CD4-positive, alpha-beta T cell (primary cell): ENCODE measurements around the gene ISCU. TPM values are rescaled to one million over a fixed set of nuclear protein-coding genes. Genes with fewer than 3 reads are reported as not detected.

Source experiments
- ATAC-seq: fragments of 200-7000 bp; cut with Tn5 transposase; one replicate; pipeline ENCODE4 v1.10.0; 2022; ENCODE audit warnings: mild to moderate bottlenecking; ENCODE audit not compliant: poor library complexity
- CTCF ChIA-PET: fragments of 350-600 bp; sonication (Branson Sonifier 250); formaldehyde crosslinking; loops from one replicate; lab custom pipeline; 2021; ENCODE audit warnings: antibody characterized with exemption, inconsistent platforms; lab: Charles Lee
- POLR2A ChIA-PET: fragments of 350-600 bp; sonication (Branson Sonifier 250); formaldehyde crosslinking; loops from one replicate; lab custom pipeline; 2021; ENCODE audit warnings: antibody characterized with exemption, inconsistent platforms; lab: Charles Lee
- DNase-seq, 14 experiments: peaks; one replicate each; pipeline ENCODE4 v3.0.0-alpha.2; 2013 to 2020; ENCODE audit warnings: mixed read lengths in 2 of 14
- H3K27ac ChIP-seq, 2 donors: one replicate each; pipeline versions ENCODE4 v1.5.1 to v1.7.0; 2013; ENCODE audit warnings: low read length in 2 of 2, low read depth in 1 of 2, mild to moderate bottlenecking in 1 of 2
- H3K27me3 ChIP-seq, 2 experiments: 1 replicate in 1 of 2; 2 replicates in 1 of 2; pipeline versions ENCODE4 v1.6.1 to v1.7.0; 2013; ENCODE audit warnings: low read length in 2 of 2, control low read depth in 1 of 2, mild to moderate bottlenecking in 1 of 2, moderate library complexity in 1 of 2; ENCODE audit not compliant: insufficient read depth in 2 of 2, control insufficient read depth in 1 of 2
- H3K36me3 ChIP-seq: one replicate; pipeline ENCODE4 v1.6.1; 2013; ENCODE audit warnings: low read length, control low read depth; ENCODE audit not compliant: insufficient read depth
- H3K4me1 ChIP-seq: one replicate; pipeline ENCODE4 v1.6.1; 2013; ENCODE audit warnings: low read length, control low read depth; ENCODE audit not compliant: insufficient read depth
- H3K4me3 ChIP-seq: one replicate; pipeline ENCODE4 v1.5.1; 2013; ENCODE audit warnings: mild to moderate bottlenecking, low read length, moderate library complexity
- H3K9me3 ChIP-seq, 2 experiments: 1 replicate in 1 of 2; 2 replicates in 1 of 2; pipeline versions ENCODE4 v1.6.1 to v1.7.0; 2013; ENCODE audit warnings: low read length in 2 of 2, mild to moderate bottlenecking in 2 of 2, control low read depth in 1 of 2, moderate library complexity in 1 of 2; ENCODE audit not compliant: control insufficient read depth in 1 of 2, insufficient read depth in 1 of 2
- H3K27ac Mint-ChIP-seq: one replicate; pipeline ENCODE4 v1.8.0; 2020; ENCODE audit warnings: mixed read lengths
- H3K27me3 Mint-ChIP-seq: one replicate; pipeline ENCODE4 v1.8.0; 2021; ENCODE audit warnings: mixed read lengths
- H3K36me3 Mint-ChIP-seq: one replicate; pipeline ENCODE4 v1.8.0; 2021; ENCODE audit warnings: low read depth, mixed read lengths
- H3K4me1 Mint-ChIP-seq: one replicate; pipeline ENCODE4 v1.8.0; 2021; ENCODE audit warnings: low read depth, mixed read lengths
- H3K4me3 Mint-ChIP-seq: one replicate; pipeline ENCODE4 v1.8.0; 2020; ENCODE audit warnings: mild to moderate bottlenecking, mixed read lengths
- H3K9me3 Mint-ChIP-seq: one replicate; pipeline ENCODE4 v1.8.0; 2020; ENCODE audit warnings: mixed read lengths
- CTCF ChIP-seq: fragments of 200-600 bp; IDR thresholded peaks from one replicate; pipeline ENCODE4 v1.8.0; 2022; ENCODE audit warnings: antibody characterized with exemption, mild to moderate bottlenecking
- intact Hi-C, 2 experiments: fragments of 100-400 bp; cut with DNase I in 1 of 2; cut with micrococcal nuclease in 1 of 2; formaldehyde crosslinking; loops; one replicate each; pipeline versions ENCODE4 v1.15.1 to v1.9.0; 2023 to 2025; cut with DNase I, micrococcal nuclease
- total RNA-seq, 174 experiments: library from RNA in 2 of 174; stranded (reverse) in 2 of 174; gene quantifications; one replicate each; pipeline ENCODE4 v1.2.3 and lab custom pipeline; 2021 to 2026

ISCU gene
- total RNA-seq, 2 experiments from 2014 or later, result 269 to 270 TPM

GRCh38 chr12:108517288-108518100 is 44.9 kb upstream of the ISCU start:
- H3K36me3 Mint-ChIP-seq, result peaks cover 59% of the 10 kb centered on the region
- no peak for TF ChIP-seq CTCF
- no peak for ATAC-seq
- Histone ChIP-seq H3K27me3 (no peaks in the 10 kb centered on the region), H3K4me1 (peaks cover 26% of the 10 kb centered on the region), H3K9me3 (no peaks in the 10 kb centered on the region), H3K4me3 (no peak overlapping the region), H3K27ac (peak overlapping the region; percentile 15 to 42), H3K36me3 (peaks cover 51% of the 10 kb centered on the region)
- H3K4me3 Mint-ChIP-seq, result peak overlapping the region; percentile 96
- H3K4me1 Mint-ChIP-seq, result peaks cover 20% of the 10 kb centered on the region
- peak in 1 of 14 experiments; percentile 12 for DNase-seq
- ChIA-PET POLR2A (interaction anchor here (1.2 kb wide), 1 partner anchor 45 kb away, joined by 3 read pairs; the partner anchor contains the start of gene ISCU), CTCF (no interaction called here)
- H3K27ac Mint-ChIP-seq, result peak overlapping the region; percentile 87
- H3K9me3 Mint-ChIP-seq, result no peaks in the 10 kb centered on the region
- intact Hi-C loops, result loop anchor here (2.0 to 10.0 kb wide), 12 partner anchors 39 to 1607 kb away; partner anchors contain the start of genes CRY1 (in 1 of the 2), IFT81 (in 1 of the 2), ISCU (in 1 of the 2) and KCTD10 (in 1 of the 2)
- H3K27me3 Mint-ChIP-seq, result no peaks in the 10 kb centered on the region

GRCh38 chr12:108518101-108518715 is 44.2 kb upstream of the ISCU start:
- POLR2A ChIA-PET, result interaction anchor here (1.2 kb wide), 1 partner anchor 44 kb away, joined by 3 read pairs; the partner anchor contains the start of gene ISCU
- no peak overlapping the region for H3K4me3 Mint-ChIP-seq

More at GRCh38 chr12:108518101-108518715, 44.2 kb upstream of the ISCU start:
- TF ChIP-seq CTCF, result no peak
- no peaks in the 10 kb centered on the region for H3K27me3 ChIP-seq
- CTCF ChIA-PET, result no interaction called here
- Mint-ChIP-seq H3K27me3 (no peaks in the 10 kb centered on the region), H3K36me3 (peaks cover 67% of the 10 kb centered on the region), H3K9me3 (no peaks in the 10 kb centered on the region), H3K4me1 (peaks cover 20% of the 10 kb centered on the region), H3K27ac (peak overlapping the region; percentile 12)
- H3K27ac ChIP-seq, result no peak overlapping the region
- ATAC-seq (no peak), DNase-seq (no peak)
- intact Hi-C loops, result loop anchor here (5.0 to 10.0 kb wide), 11 partner anchors 44 to 1607 kb away; partner anchors contain the start of genes CRY1 (in 1 of the 2), IFT81 (in 1 of the 2), ISCU (in 1 of the 2) and KCTD10 (in 1 of the 2)
- H3K9me3 ChIP-seq, result no peaks in the 10 kb centered on the region
- no peak overlapping the region for H3K4me3 ChIP-seq
- H3K4me1 ChIP-seq, result peaks cover 26% of the 10 kb centered on the region
- H3K36me3 ChIP-seq, result peaks cover 58% of the 10 kb centered on the region
